Measurements from ENCODE around the gene UBE2O. TPM values are rescaled to one million over a fixed set of nuclear protein-coding genes. Genes with fewer than 3 reads are reported as not detected.

Gene UBE2O
- total and polyA plus RNA-seq, 9 donors: 8.3 to 37.2 (median 27.9) TPM

DNA sequence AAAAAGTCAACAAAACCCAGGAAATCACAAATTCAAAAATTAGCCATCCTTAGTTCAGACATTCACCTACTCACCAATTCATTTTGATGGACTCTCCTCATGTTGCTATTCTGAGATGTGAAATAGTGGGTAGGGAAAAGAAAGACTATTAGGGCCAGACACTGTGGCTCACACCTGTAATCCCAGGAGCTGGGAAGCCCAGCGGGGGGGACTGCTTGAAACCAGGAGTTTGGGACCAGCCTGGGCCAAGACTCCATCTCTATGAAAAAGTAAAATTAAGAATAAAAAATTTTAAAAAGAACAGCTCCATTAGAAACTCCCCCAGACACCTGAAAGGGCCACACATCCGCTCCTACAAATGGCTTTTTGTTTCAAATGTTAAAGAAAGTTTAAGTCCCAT is 21.4 kb downstream of the UBE2O start:
- no peaks in the 10 kb centered on the region for H3K27me3 ChIP-seq
- no peak for TF ChIP-seq EP300 (IDR thresholded peaks at IDR 0.05)
- no peak for TF ChIP-seq POLR2A (IDR thresholded peaks at IDR 0.05)
- TF ChIP-seq, protein P1, sequence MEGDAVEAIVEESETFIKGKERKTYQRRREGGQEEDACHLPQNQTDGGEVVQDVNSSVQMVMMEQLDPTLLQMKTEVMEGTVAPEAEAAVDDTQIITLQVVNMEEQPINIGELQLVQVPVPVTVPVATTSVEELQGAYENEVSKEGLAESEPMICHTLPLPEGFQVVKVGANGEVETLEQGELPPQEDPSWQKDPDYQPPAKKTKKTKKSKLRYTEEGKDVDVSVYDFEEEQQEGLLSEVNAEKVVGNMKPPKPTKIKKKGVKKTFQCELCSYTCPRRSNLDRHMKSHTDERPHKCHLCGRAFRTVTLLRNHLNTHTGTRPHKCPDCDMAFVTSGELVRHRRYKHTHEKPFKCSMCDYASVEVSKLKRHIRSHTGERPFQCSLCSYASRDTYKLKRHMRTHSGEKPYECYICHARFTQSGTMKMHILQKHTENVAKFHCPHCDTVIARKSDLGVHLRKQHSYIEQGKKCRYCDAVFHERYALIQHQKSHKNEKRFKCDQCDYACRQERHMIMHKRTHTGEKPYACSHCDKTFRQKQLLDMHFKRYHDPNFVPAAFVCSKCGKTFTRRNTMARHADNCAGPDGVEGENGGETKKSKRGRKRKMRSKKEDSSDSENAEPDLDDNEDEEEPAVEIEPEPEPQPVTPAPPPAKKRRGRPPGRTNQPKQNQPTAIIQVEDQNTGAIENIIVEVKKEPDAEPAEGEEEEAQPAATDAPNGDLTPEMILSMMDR (IDR thresholded peaks at IDR 0.05): no peak
- DNase-seq: no peak
- no peaks in the 10 kb centered on the region for H3K36me3 ChIP-seq
- intact Hi-C loops (cut with DNase I): no loop called here
- no peak overlapping the region for H3K4me3 ChIP-seq
- 92 to 99% (median 94%) methylated on average over 2 of the region's 2 CpGs for WGBS, 3 donors
- H3K9me3 ChIP-seq: no peaks in the 10 kb centered on the region
- H3K27ac ChIP-seq: no peak overlapping the region
- H3K4me1 ChIP-seq (ENCODE audit: insufficient read depth): peaks cover 3% of the 10 kb centered on the region

DNA sequence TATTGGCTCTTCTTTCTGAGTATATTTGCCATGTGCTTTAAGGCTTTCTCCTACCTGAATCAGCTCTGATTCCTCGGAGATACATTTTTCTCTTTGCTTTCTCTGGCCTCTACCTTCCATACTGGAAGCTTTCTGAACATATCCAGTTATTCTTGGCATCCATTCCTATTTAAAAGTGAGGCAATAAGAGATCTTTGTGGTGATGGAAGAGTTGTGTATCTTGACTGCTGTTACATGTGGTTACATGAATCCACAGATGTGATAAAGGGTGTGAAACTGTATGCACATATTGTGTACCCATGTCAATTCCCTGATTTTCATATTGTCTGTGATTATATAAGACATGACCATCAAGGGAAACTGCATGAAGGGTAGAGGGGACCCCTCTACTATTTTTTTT is 24.4 kb downstream of the UBE2O start:
- Histone ChIP-seq H3K4me1 (ENCODE audit: insufficient read depth) (peaks cover 3% of the 10 kb centered on the region), H3K27me3 (no peaks in the 10 kb centered on the region), H3K4me3 (no peak overlapping the region), H3K27ac (no peak overlapping the region), H3K36me3 (no peaks in the 10 kb centered on the region), H3K9me3 (no peaks in the 10 kb centered on the region)
- no peak for DNase-seq
- no peak for TF ChIP-seq POLR2A (IDR thresholded peaks at IDR 0.05)
- TF ChIP-seq, protein P1 (IDR thresholded peaks at IDR 0.05): no peak
- TF ChIP-seq EP300 (IDR thresholded peaks at IDR 0.05): no peak
- intact Hi-C loops (cut with DNase I): no loop called here
- 92 to 100% (median 95%) methylated on average over 1 of the region's 1 CpG for WGBS, 3 donors

DNA sequence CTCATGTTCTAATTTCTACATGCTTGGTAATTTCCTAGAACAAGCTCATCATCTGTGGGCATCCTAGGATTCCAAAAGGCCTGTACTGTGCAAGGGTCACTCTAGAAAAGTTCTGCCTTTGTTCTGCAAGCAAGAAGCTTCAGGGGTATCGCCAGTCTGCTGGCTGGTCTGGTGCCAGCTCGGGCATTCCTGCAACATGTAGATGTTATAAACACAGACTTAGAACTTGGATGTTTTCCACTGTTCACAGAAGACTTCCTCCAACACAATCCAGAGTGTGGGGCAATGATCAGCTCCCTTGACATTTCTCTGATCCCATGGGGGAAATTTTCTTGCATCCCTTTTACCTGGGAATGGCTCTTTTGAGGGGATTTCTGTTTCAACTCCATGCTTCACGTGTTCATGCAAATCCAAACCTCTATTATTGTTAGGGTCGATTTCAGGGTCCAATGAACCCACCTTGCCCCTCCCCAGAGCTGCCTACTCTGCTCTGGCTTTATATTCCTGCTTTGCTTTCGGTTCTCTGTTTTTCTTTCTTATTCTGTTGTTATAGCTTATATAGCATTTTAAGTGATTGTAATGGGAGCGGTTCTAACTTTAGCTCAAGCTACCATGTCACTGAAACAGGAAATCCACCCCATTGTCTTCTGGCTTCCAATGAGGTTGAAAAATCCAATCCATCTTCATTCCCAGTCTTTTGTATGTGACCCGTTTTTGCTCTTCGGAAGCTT is 25.3 kb downstream of the UBE2O start:
- Histone ChIP-seq H3K27me3 (no peaks in the 10 kb centered on the region), H3K4me1 (ENCODE audit: insufficient read depth) (peaks cover 3% of the 10 kb centered on the region), H3K27ac (no peak overlapping the region), H3K9me3 (no peaks in the 10 kb centered on the region), H3K36me3 (no peaks in the 10 kb centered on the region), H3K4me3 (no peak overlapping the region)
- intact Hi-C loops (cut with DNase I): no loop called here
- TF ChIP-seq, protein P1 (IDR thresholded peaks at IDR 0.05): no peak
- WGBS, 3 donors: 72 to 80% (median 74%) methylated on average over 8 of the region's 8 CpGs
- no peak for DNase-seq

DNA sequence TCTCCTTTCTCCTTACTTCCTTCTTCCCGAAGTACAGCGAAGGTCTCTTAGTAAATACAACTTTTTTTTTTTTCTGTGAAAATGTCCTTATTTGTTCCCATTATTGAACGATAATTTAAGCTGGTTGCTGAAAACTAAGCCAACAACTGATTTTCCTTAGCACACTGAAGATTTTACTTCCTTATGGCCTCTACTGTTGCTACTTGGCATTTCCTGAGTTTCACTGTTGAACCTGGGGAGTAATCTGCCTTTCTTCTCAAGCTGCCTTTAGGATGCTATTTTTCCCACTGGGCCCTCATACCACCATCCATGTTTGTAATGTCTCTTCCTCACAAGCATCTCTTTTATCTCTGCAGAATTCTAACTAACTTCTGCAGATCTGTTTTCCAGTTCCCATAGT is 26.1 kb downstream of the UBE2O start:
- Histone ChIP-seq H3K4me3 (no peak overlapping the region), H3K27ac (no peak overlapping the region), H3K36me3 (no peaks in the 10 kb centered on the region), H3K4me1 (ENCODE audit: insufficient read depth) (peaks cover 3% of the 10 kb centered on the region), H3K9me3 (no peaks in the 10 kb centered on the region), H3K27me3 (no peaks in the 10 kb centered on the region)
- no peak for TF ChIP-seq POLR2A (IDR thresholded peaks at IDR 0.05)
- TF ChIP-seq EP300 (IDR thresholded peaks at IDR 0.05): no peak
- TF ChIP-seq, protein P1 (IDR thresholded peaks at IDR 0.05): no peak
- intact Hi-C loops (cut with DNase I): no loop called here
- 87 to 92% (median 89%) methylated on average over 3 of the region's 3 CpGs for WGBS, 3 donors
- no peak for DNase-seq

All from ovary (tissue), 9 donors.